HEK293T (cell line): Measurements from ENCODE around the gene ROBO3.

Source experiments
- CTCF ChIA-PET: fragments of 350-600 bp; formaldehyde crosslinking; extraction: SDS; loops from one replicate; lab custom pipeline; 2021; ENCODE audit warnings: antibody characterized with exemption, inconsistent platforms; lab: Yijun Ruan, JAX
- POLR2A ChIA-PET: fragments of 350-600 bp; formaldehyde crosslinking; extraction: SDS; loops from one replicate; lab custom pipeline; 2020; ENCODE audit warnings: antibody characterized with exemption, inconsistent platforms; lab: Yijun Ruan, JAX
- DNase-seq: peaks from one replicate; pipeline ENCODE4 v3.0.0; 2012; ENCODE audit warnings: mixed read lengths; ENCODE audit errors: extremely low spot score
- ARNT ChIP-seq: fragments of 450-650 bp; IDR thresholded peaks from 2 replicates; pipeline ENCODE4 v1.6.1; 2017; ENCODE audit warnings: mild to moderate bottlenecking
- BHLHE40 ChIP-seq: fragments of 450-650 bp; IDR thresholded peaks from 2 replicates; pipeline ENCODE4 v1.6.1; 2016; ENCODE audit warnings: mild to moderate bottlenecking, moderate library complexity, borderline replicate concordance
- CTBP1 ChIP-seq: fragments of 450-650 bp; IDR thresholded peaks from 2 replicates; pipeline ENCODE4 v1.6.1; 2016; ENCODE audit warnings: borderline replicate concordance
- ELF4 ChIP-seq: fragments of 450-650 bp; IDR thresholded peaks from 2 replicates; pipeline ENCODE4 v1.6.1; 2017; ENCODE audit warnings: antibody characterized with exemption
- FOXK2 ChIP-seq: fragments of 450-650 bp; IDR thresholded peaks from 2 replicates; pipeline ENCODE4 v1.6.1; 2016; ENCODE audit warnings: mild to moderate bottlenecking
- FOXM1 ChIP-seq: fragments of 450-650 bp; IDR thresholded peaks from 2 replicates; pipeline ENCODE4 v1.6.1; 2017; ENCODE audit warnings: mild to moderate bottlenecking, borderline replicate concordance
- HDGF ChIP-seq: fragments of 450-650 bp; IDR thresholded peaks from 2 replicates; pipeline ENCODE4 v1.6.1; 2017; ENCODE audit warnings: antibody characterized with exemption, borderline replicate concordance
- L3MBTL2 ChIP-seq: fragments of 450-650 bp; conservative IDR thresholded peaks from 2 replicates; pipeline ENCODE4 v1.6.1; 2016; ENCODE audit warnings: mild to moderate bottlenecking
- LEF1 ChIP-seq: fragments of 450-650 bp; IDR thresholded peaks from 2 replicates; pipeline ENCODE4 v1.6.1; 2017; ENCODE audit warnings: mild to moderate bottlenecking, borderline replicate concordance
- NFRKB ChIP-seq: fragments of 450-650 bp; IDR thresholded peaks from 2 replicates; pipeline ENCODE4 v1.6.1; 2016; ENCODE audit warnings: mild to moderate bottlenecking, moderate library complexity
- SP1 ChIP-seq: fragments of 450-650 bp; IDR thresholded peaks from 2 replicates; pipeline ENCODE4 v1.6.1; 2017
- SUZ12 ChIP-seq: fragments of 450-650 bp; IDR thresholded peaks from 2 replicates; pipeline ENCODE4 v1.6.1; 2016; ENCODE audit warnings: mild to moderate bottlenecking
- TARDBP ChIP-seq: fragments of 450-650 bp; IDR thresholded peaks from 2 replicates; pipeline ENCODE4 v1.6.1; 2016
- ZNF384 ChIP-seq: fragments of 450-650 bp; IDR thresholded peaks from 2 replicates; pipeline ENCODE4 v1.6.1; 2016
- TF ChIP-seq, protein P1 (sequence below): fragments of 450-650 bp; IDR thresholded peaks from 2 replicates; pipeline ENCODE4 v1.6.1; 2016

Gene ROBO3, protein sequence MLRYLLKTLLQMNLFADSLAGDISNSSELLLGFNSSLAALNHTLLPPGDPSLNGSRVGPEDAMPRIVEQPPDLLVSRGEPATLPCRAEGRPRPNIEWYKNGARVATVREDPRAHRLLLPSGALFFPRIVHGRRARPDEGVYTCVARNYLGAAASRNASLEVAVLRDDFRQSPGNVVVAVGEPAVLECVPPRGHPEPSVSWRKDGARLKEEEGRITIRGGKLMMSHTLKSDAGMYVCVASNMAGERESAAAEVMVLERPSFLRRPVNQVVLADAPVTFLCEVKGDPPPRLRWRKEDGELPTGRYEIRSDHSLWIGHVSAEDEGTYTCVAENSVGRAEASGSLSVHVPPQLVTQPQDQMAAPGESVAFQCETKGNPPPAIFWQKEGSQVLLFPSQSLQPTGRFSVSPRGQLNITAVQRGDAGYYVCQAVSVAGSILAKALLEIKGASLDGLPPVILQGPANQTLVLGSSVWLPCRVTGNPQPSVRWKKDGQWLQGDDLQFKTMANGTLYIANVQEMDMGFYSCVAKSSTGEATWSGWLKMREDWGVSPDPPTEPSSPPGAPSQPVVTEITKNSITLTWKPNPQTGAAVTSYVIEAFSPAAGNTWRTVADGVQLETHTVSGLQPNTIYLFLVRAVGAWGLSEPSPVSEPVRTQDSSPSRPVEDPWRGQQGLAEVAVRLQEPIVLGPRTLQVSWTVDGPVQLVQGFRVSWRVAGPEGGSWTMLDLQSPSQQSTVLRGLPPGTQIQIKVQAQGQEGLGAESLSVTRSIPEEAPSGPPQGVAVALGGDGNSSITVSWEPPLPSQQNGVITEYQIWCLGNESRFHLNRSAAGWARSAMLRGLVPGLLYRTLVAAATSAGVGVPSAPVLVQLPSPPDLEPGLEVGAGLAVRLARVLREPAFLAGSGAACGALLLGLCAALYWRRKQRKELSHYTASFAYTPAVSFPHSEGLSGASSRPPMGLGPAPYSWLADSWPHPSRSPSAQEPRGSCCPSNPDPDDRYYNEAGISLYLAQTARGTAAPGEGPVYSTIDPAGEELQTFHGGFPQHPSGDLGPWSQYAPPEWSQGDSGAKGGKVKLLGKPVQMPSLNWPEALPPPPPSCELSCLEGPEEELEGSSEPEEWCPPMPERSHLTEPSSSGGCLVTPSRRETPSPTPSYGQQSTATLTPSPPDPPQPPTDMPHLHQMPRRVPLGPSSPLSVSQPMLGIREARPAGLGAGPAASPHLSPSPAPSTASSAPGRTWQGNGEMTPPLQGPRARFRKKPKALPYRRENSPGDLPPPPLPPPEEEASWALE (N-terminal part only)

DNA sequence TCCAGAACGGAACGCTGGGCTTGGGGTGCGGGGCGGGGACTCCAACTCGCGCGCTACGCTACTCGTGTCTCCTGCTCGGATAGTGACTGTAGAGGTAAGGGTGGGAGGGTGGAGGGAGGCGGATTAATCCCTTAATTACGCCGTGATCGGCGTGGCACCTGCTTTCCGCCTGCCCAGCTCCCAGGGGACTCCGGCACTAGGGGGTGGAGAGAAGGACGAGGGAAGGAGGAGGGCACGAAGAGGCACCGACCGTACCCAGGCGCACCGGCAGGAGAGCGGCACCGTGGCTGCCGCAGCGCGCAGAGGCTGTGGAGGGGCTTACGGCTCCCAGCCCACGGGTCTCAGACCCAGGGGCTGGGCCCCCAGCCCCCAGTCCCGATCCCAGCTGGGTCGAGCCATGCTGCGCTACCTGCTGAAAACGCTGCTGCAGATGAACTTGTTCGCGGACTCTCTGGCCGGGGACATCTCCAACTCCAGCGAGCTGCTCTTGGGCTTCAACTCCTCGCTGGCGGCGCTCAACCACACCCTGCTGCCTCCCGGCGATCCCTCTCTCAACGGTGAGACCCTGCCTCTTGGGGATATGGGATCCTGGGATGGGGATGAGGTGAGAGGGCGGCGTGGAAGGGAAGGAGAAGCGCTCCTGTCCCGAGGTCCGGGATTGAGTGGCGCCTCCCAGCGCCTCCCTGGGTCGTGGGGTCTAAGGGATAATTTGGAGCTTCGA is at the start of gene ROBO3:
Gene ROBO3 (plus strand): TSS at position 252 of the 721 bp plus-strand sequence. CDS start 146 bp downstream, at position 398.
- ChIA-PET CTCF (interaction anchor here (0.7 to 3.0 kb wide), 16 partner anchors 8 to 235 kb away, joined by 3 to 24 read pairs (median 4); no protein-coding TSS in a partner anchor), POLR2A (interaction anchor here (1.2 to 3.0 kb wide), 4 partner anchors 11 to 196 kb away, joined by 3 to 23 read pairs (median 6); no protein-coding TSS in a partner anchor)
- DNase-seq, result no peak
- no peak for TF ChIP-seq SP1
- TF ChIP-seq TARDBP, result no peak
- TF ChIP-seq L3MBTL2, result no peak
- no peak for TF ChIP-seq ZNF384
- TF ChIP-seq NFRKB, result no peak
- no peak for TF ChIP-seq LEF1
- TF ChIP-seq, protein P1, sequence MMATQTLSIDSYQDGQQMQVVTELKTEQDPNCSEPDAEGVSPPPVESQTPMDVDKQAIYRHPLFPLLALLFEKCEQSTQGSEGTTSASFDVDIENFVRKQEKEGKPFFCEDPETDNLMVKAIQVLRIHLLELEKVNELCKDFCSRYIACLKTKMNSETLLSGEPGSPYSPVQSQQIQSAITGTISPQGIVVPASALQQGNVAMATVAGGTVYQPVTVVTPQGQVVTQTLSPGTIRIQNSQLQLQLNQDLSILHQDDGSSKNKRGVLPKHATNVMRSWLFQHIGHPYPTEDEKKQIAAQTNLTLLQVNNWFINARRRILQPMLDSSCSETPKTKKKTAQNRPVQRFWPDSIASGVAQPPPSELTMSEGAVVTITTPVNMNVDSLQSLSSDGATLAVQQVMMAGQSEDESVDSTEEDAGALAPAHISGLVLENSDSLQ, result no peak
- no peak for TF ChIP-seq CTBP1
- TF ChIP-seq ARNT, result no peak
- TF ChIP-seq FOXK2, result no peak
- no peak for TF ChIP-seq HDGF

DNA sequence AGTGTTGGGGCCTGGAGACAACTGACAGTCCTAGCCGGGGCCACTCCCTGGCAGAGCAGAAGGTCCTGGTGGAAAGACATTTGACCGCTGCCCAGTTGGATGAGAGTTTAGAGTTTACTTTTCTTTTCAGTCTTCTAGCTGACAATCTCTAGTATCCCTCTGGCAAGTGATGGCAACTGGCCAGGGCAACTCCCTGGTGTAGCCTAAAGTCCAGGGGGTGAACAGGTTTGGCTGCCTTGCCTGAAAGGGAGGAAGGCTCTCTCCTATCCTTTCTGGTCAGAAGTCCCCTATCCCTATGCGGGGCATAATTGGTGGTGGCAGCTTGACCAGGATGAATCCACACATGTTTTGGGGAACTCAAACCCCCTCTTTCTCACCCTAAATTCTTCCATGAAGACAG is 48.2 kb upstream of the ROBO3 start:
- no peak for DNase-seq

DNA sequence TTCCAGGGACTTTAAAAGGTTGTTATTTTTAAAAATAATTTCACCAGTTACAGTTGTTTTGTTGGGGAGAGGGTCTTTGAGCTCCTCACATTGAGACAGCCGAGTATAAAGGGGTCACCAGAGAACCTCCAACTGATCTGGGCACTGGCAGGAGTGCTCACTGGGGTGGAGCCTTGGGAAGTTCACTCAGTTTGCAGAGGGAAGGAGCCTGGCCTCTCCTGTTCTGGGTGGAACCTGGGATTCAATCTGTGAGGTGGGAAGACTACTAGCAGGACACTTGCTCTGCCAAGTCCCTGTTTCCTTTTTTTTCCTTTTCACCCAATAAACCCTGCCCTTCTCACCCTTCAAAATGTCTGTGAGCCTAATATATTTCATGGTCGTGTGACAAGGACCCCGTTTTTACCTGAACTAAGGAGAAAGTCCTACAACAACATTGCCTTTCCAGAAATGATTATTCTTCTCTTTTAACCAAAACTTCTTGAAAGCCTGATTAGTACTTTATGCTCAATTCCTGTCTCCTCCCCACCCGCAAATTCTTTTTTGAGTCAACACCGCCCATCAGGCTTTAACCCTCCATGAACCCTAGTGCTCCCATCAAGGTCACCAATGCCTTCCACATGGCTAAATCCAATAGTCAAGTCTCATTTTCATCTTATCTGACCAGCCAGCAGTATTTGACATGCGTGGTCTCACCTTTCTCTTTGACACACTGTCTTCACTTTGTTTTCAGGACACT is 43.1 kb upstream of the ROBO3 start:
- no peak for DNase-seq
- TF ChIP-seq ZNF384 (no peak), ARNT (no peak), CTBP1 (no peak), TARDBP (no peak), FOXM1 (no peak)
- CTCF ChIA-PET, result interaction anchor here (0.8 kb wide), 1 partner anchor 177 kb away, joined by 3 read pairs; no protein-coding TSS in a partner anchor
- POLR2A ChIA-PET, result no interaction called here

More for the DNA sequence above, 48.2 kb upstream of the ROBO3 start:
- CTCF ChIA-PET, result no interaction called here
- no peak for TF ChIP-seq SUZ12
- TF ChIP-seq HDGF, result no peak
- no peak for TF ChIP-seq TARDBP
- no peak for TF ChIP-seq ZNF384
- no peak for TF ChIP-seq ELF4
- no peak for TF ChIP-seq FOXK2
- TF ChIP-seq ARNT, result no peak
- TF ChIP-seq BHLHE40, result no peak
- no peak for TF ChIP-seq LEF1
- POLR2A ChIA-PET, result no interaction called here

DNA sequence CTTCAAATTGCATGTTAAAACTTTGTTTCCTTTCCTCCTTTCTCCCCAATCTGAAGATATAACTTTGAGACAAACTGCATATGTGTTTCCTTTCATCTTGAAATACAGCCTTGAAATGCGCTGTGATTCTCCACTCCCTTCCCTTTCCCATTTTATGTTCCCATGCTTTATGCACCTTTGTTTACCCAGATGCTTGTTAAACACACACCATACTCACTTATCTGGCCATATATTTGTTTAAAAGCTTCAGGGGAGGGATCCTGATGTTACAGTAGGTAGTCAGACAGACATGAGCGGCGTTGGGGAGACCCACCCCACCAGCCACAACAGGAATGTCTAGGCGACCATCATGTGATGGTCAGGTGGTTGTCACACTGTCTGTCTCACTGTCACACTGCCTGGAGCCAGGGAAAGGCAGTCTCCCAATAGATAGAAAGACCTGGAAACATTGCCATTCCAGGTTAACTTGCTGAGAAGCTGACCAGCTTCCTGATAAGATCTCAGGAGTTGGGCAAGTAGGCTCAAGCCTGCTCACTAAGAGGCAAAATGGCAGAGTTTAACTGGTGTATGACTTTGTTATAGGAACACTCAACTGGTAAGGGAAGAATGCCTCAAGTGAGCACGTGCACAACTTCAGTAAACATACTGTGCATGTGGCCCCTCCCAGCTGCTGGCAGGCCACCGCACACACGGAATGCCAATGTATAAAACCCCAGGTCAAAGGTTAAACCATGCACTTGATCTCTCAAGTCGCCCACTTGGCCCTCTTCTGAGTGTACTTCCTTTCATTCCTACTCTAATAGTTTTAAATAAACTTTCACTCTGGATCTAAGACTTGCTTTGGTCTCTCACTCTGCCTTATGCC is 41.5 kb upstream of the ROBO3 start:
- DNase-seq, result no peak
- ChIA-PET CTCF (interaction anchor here (0.6 kb wide), 1 partner anchor 19 kb away, joined by 3 read pairs; no protein-coding TSS in a partner anchor), POLR2A (no interaction called here)
- TF ChIP-seq ARNT, result no peak

DNA sequence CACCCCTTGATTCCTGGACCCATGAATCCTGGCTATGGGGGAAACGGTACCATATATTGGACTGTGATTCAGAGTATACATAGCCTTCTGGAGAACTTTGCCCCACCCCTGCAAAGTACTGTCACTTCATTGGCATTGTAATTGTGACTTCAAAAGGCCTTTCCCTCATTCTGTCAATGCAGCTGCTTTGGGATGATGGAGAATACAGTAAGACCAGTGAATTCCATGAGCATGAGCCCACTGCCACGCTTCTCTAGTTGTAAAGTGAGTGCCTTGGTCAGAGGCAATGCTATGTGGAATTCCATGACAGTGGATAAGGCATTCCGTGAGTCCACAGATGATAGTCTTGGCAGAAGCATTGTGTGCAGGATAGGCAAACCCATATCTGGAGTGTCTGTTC is 39.4 kb upstream of the ROBO3 start:
- TF ChIP-seq L3MBTL2 (no peak), BHLHE40 (no peak), TARDBP (no peak), FOXK2 (no peak), NFRKB (no peak), HDGF (no peak), LEF1 (no peak), FOXM1 (no peak), ARNT (no peak), ELF4 (no peak)
- TF ChIP-seq, protein P1, result no peak
- DNase-seq, result no peak
- ChIA-PET POLR2A (no interaction called here), CTCF (no interaction called here)
